Smooth muscle cell (in vitro differentiated cells): Measurements from ENCODE around the gene ZNF394. TPM values are rescaled to one million over a fixed set of nuclear protein-coding genes. Genes with fewer than 3 reads are reported as not detected.
A peak's percentile ranks its signal among the peaks of the same experiment; 100 is the strongest.

ENCODE experiments used
- DNase-seq: peaks from one replicate; lab custom pipeline; 2025; ENCODE audit not compliant: unreplicated experiment; lab: John Stamatoyannopoulos, UW
- H2AFZ ChIP-seq: fragments of 200-600 bp; sonication (generic); 2 replicates; pipeline ENCODE4 v1.6.0; 2016; ENCODE audit warnings: antibody characterized with exemption, low read depth, mild to moderate bottlenecking
- H3F3A ChIP-seq: fragments of 200-600 bp; sonication (generic); 2 replicates; pipeline ENCODE4 v1.6.0; 2017; ENCODE audit warnings: antibody characterized with exemption, low read depth
- H3K27ac ChIP-seq: fragments of 200-600 bp; sonication (generic); 2 replicates; pipeline ENCODE4 v1.5.1; 2016; ENCODE audit warnings: low read depth, mild to moderate bottlenecking
- H3K27me3 ChIP-seq: fragments of 200-600 bp; sonication (generic); 2 replicates; pipeline ENCODE4 v1.6.1; 2016; ENCODE audit warnings: low read depth, mild to moderate bottlenecking
- H3K36me3 ChIP-seq: fragments of 200-600 bp; sonication (generic); 2 replicates; pipeline ENCODE4 v1.5.1; 2016; ENCODE audit warnings: low read depth
- H3K4me1 ChIP-seq: fragments of 200-600 bp; sonication (generic); 2 replicates; pipeline ENCODE4 v1.5.1; 2016; ENCODE audit warnings: low read depth
- H3K4me2 ChIP-seq: fragments of 200-600 bp; sonication (generic); 2 replicates; pipeline ENCODE4 v1.6.0; 2016; ENCODE audit warnings: mild to moderate bottlenecking
- H3K4me3 ChIP-seq: fragments of 200-600 bp; sonication (generic); 2 replicates; pipeline ENCODE4 v1.5.1; 2016; ENCODE audit warnings: mild to moderate bottlenecking
- H3K79me2 ChIP-seq: fragments of 200-600 bp; sonication (generic); 2 replicates; pipeline ENCODE4 v1.6.0; 2016; ENCODE audit warnings: low read depth, mild to moderate bottlenecking
- H3K9ac ChIP-seq: fragments of 200-600 bp; sonication (generic); 2 replicates; pipeline ENCODE4 v1.6.0; 2016; ENCODE audit warnings: low read depth
- H3K9me3 ChIP-seq: fragments of 200-600 bp; sonication (generic); replicated peaks from 2 replicates; pipeline ENCODE4 v1.5.1; 2016; ENCODE audit warnings: low read depth
- H4K20me1 ChIP-seq: fragments of 200-600 bp; sonication (generic); 2 replicates; pipeline ENCODE4 v1.6.0; 2016; ENCODE audit warnings: low read depth
- WGBS: methylation state at CpG from one replicate; pipeline ENCODE4 v1.1.7; 2016; ENCODE audit warnings: low lambda C conversion rate; 5-methylcytosine and 5-hydroxymethylcytosine counted together
- polyA plus RNA-seq: library from polyadenylated mRNA; unstranded; fragments of >200 nt; fragmentation: Nextera tagmentation; extraction: Ambion mirVana; gene quantifications from 2 replicates; pipeline ENCODE4 v1.2.1, GENCODE V29; 2016
- total RNA-seq: library from RNA; depleted of rRNA; stranded (reverse); fragments of >200 nt; gene quantifications from 2 replicates; pipeline ENCODE4 v1.2.3, GENCODE V29; 2014
- TF ChIP-seq, protein P1 (sequence below): fragments of 200-600 bp; sonication (generic); IDR thresholded peaks from 2 replicates; pipeline ENCODE4 v1.5.1; 2017; ENCODE audit warnings: borderline replicate concordance, mild to moderate bottlenecking, antibody characterized with exemption; ENCODE audit not compliant: insufficient read depth, poor library complexity, severe bottlenecking

ZNF394 gene
- total and polyA plus RNA-seq, 2 experiments from 2014 or later, result 13.2 to 27.7 TPM

DNA sequence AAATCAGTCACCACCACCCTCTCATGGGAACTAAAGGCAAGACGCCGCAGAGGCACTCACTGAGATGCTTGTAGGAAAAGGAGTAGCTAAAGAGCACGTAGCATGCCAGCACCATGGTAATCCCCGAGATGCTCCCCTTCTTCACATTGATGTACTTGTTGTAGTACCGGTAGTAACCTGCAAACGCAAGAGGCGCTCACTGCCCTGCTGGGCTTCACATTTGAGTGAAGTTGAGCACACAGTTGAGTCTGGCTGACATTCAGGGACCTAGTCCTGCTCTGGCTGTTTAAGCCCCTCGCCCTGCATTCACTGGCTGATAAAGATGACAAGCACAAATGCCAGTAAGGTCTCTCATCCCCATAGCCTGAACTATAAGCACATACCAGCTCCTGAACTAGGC lies 41.0 kb downstream of the ZNF394 start:
- TF ChIP-seq, protein P1, sequence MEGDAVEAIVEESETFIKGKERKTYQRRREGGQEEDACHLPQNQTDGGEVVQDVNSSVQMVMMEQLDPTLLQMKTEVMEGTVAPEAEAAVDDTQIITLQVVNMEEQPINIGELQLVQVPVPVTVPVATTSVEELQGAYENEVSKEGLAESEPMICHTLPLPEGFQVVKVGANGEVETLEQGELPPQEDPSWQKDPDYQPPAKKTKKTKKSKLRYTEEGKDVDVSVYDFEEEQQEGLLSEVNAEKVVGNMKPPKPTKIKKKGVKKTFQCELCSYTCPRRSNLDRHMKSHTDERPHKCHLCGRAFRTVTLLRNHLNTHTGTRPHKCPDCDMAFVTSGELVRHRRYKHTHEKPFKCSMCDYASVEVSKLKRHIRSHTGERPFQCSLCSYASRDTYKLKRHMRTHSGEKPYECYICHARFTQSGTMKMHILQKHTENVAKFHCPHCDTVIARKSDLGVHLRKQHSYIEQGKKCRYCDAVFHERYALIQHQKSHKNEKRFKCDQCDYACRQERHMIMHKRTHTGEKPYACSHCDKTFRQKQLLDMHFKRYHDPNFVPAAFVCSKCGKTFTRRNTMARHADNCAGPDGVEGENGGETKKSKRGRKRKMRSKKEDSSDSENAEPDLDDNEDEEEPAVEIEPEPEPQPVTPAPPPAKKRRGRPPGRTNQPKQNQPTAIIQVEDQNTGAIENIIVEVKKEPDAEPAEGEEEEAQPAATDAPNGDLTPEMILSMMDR, result peak; percentile 18
- Histone ChIP-seq H3K4me1 (no peaks in the 10 kb centered on the region), H3K9ac (no peak overlapping the region), H3K4me2 (no peak overlapping the region), H3K27ac (no peak overlapping the region), H3K4me3 (no peak overlapping the region), H3K79me2 (peaks cover 55% of the 10 kb centered on the region), H3K27me3 (no peaks in the 10 kb centered on the region), H4K20me1 (peaks cover 62% of the 10 kb centered on the region), H3K9me3 (no peaks in the 10 kb centered on the region), H3K36me3 (no peaks in the 10 kb centered on the region), H2AFZ (no peak overlapping the region), H3F3A (peaks cover 8% of the 10 kb centered on the region)
- WGBS, result 96% methylated on average over 8 of the region's 8 CpGs
- DNase-seq, result no peak

DNA sequence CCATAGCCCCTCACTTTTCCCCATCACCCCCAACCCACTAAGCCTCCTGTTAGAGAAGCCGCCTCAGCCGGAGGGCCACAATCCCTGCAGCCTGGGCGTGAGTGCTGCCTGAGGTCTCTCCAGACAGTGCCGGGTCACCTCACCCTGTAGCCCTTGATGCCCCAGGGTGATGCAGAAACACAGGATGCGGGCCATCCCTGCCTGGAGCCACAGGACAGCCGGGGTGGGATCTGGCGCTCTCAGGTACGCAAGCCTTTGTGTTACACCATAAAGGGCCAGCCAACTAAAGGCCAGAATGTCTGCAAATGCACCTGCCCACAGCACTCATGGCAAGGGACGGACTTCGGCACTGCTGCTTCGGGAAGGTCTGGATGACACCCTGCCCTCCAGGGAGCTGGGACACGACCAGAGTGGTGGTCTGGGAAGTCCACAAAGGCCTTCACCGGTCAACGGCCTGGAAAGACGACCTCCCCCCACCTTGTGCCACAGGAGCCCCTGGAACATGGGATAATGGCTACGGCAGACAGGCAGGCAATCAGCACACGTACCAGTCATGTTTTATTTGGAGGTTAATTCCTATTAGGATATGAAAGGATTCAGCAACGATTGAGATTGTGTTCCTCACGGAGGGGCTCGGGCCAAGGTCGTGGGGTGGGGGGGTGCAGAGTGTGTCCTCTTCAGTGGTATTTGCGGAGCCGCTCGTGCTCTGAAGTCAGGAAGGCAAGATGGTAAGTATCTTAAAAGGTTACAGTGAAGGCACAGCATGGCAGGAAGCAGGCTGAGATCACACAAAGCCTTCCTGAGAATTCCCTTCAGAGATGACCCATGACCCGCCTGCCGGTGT lies 42.2 kb downstream of the ZNF394 start:
- no peak overlapping the region for H3K4me3 ChIP-seq
- H3K9me3 ChIP-seq, result no peaks in the 10 kb centered on the region
- H3K9ac ChIP-seq, result no peak overlapping the region
- no peaks in the 10 kb centered on the region for H3K27me3 ChIP-seq
- H3K27ac ChIP-seq, result no peak overlapping the region
- H3F3A ChIP-seq, result peaks cover 8% of the 10 kb centered on the region
- H3K79me2 ChIP-seq, result peaks cover 43% of the 10 kb centered on the region
- DNase-seq, result no peak
- TF ChIP-seq, protein P1, result no peak
- H4K20me1 ChIP-seq, result peaks cover 62% of the 10 kb centered on the region
- H3K4me2 ChIP-seq, result no peak overlapping the region
- no peak overlapping the region for H2AFZ ChIP-seq
- no peaks in the 10 kb centered on the region for H3K4me1 ChIP-seq
- H3K36me3 ChIP-seq, result no peaks in the 10 kb centered on the region
- WGBS, result 96% methylated on average over 26 of the region's 26 CpGs

GRCh38 chr7:99457050-99457649 lies 42.9 kb downstream of the ZNF394 start:
- Histone ChIP-seq H3K27me3 (no peaks in the 10 kb centered on the region), H3K9me3 (no peaks in the 10 kb centered on the region), H3K9ac (no peak overlapping the region), H3K4me2 (no peak overlapping the region), H3K36me3 (no peaks in the 10 kb centered on the region), H4K20me1 (peaks cover 56% of the 10 kb centered on the region), H3K27ac (no peak overlapping the region), H3F3A (peaks cover 8% of the 10 kb centered on the region), H3K4me3 (no peak overlapping the region), H2AFZ (no peak overlapping the region), H3K79me2 (peaks cover 35% of the 10 kb centered on the region), H3K4me1 (no peaks in the 10 kb centered on the region)
- 98% methylated on average over 6 of the region's 6 CpGs for WGBS
- TF ChIP-seq, protein P1, result no peak
- DNase-seq, result no peak
